Large intestine (tissue), 12 donors: ENCODE results near the gene ICA1. TPM values are rescaled to one million over a fixed set of nuclear protein-coding genes. Genes with fewer than 3 reads are reported as not detected.
"Not testable (repeated sequence)": the region's sequence is repeated elsewhere in the genome, so short reads cannot be mapped to it uniquely, and the experiment has no call there.

ENCODE experiments used
- DNase-seq, 2 donors: peaks; one replicate each; pipeline versions ENCODE4 v3.0.0 to v3.0.0-alpha.2; 2013
- H3K27ac ChIP-seq: one replicate; pipeline ENCODE4 v1.5.1; 2013; ENCODE audit warnings: low read length
- H3K27me3 ChIP-seq: 2 replicates; pipeline ENCODE4 v1.6.1; 2013; ENCODE audit warnings: low read length; ENCODE audit not compliant: control insufficient read depth, insufficient read depth
- H3K36me3 ChIP-seq: 2 replicates; pipeline ENCODE4 v1.6.1; 2013; ENCODE audit warnings: low read length; ENCODE audit not compliant: control insufficient read depth, insufficient read depth
- H3K4me1 ChIP-seq: one replicate; pipeline ENCODE4 v1.6.1; 2013; ENCODE audit warnings: low read length; ENCODE audit not compliant: control insufficient read depth, insufficient read depth
- H3K4me3 ChIP-seq: one replicate; pipeline ENCODE4 v1.5.1; 2013; ENCODE audit warnings: low read length
- H3K9me3 ChIP-seq: one replicate; pipeline ENCODE4 v1.6.1; 2013; ENCODE audit warnings: mild to moderate bottlenecking, low read depth, low read length, moderate library complexity; ENCODE audit not compliant: control insufficient read depth
- WGBS: methylation state at CpG from one replicate; pipeline ENCODE4 v1.1.5; 2013; ENCODE audit warnings: low lambda C conversion rate; ENCODE audit not compliant: insufficient coverage; 5-methylcytosine and 5-hydroxymethylcytosine counted together
- long read RNA-seq, 11 donors: transcript quantifications; one replicate each; lab custom pipeline, GENCODE V29; 2026
- polyA plus RNA-seq: library from polyadenylated mRNA; unstranded; fragments of 120-200 nt; gene quantifications from one replicate; pipeline ENCODE4 v1.2.1, GENCODE V29; 2013

Gene ICA1
- polyA plus RNA-seq = 51.6 TPM
- long read RNA-seq, donor 1, partial matches to known transcripts = 0 of 3 reads
- long read RNA-seq, donor 1, other reads (novel, unspliced or antisense) = 0 of 3 reads
- long read RNA-seq, donor 2, transcript ICA1-207 (14 exons, 2,440 nt) = major isoform, 9 of 42 reads
- long read RNA-seq, donor 2, partial matches to known transcripts = 8 of 42 reads
- long read RNA-seq, donor 2, other reads (novel, unspliced or antisense) = 25 of 42 reads
- long read RNA-seq, donor 3, partial matches to known transcripts = 26 of 70 reads
- long read RNA-seq, donor 3, other reads (novel, unspliced or antisense) = 38 of 70 reads
- long read RNA-seq, donor 4, partial matches to known transcripts = 0 of 1 reads
- long read RNA-seq, donor 4, other reads (novel, unspliced or antisense) = 0 of 1 reads
- long read RNA-seq, donor 5, partial matches to known transcripts = 0 of 6 reads
- long read RNA-seq, donor 5, other reads (novel, unspliced or antisense) = 0 of 6 reads
- long read RNA-seq, donor 6, partial matches to known transcripts = 11 of 12 reads
- long read RNA-seq, donor 6, other reads (novel, unspliced or antisense) = 0 of 12 reads
- long read RNA-seq, donor 7, partial matches to known transcripts = 0 of 6 reads
- long read RNA-seq, donor 7, other reads (novel, unspliced or antisense) = 0 of 6 reads
- long read RNA-seq, donor 8, transcript ICA1-207 (14 exons, 2,440 nt) = major isoform, 5 of 34 reads
- long read RNA-seq, donor 8, partial matches to known transcripts = 9 of 34 reads
- long read RNA-seq, donor 8, other reads (novel, unspliced or antisense) = 16 of 34 reads
- long read RNA-seq, donor 9, partial matches to known transcripts = 9 of 24 reads
- long read RNA-seq, donor 9, other reads (novel, unspliced or antisense) = 9 of 24 reads
- long read RNA-seq, donor 10, partial matches to known transcripts = 6 of 28 reads
- long read RNA-seq, donor 10, other reads (novel, unspliced or antisense) = 16 of 28 reads
- long read RNA-seq, donor 11, partial matches to known transcripts = 0 of 4 reads
- long read RNA-seq, donor 11, other reads (novel, unspliced or antisense) = 0 of 4 reads

DNA sequence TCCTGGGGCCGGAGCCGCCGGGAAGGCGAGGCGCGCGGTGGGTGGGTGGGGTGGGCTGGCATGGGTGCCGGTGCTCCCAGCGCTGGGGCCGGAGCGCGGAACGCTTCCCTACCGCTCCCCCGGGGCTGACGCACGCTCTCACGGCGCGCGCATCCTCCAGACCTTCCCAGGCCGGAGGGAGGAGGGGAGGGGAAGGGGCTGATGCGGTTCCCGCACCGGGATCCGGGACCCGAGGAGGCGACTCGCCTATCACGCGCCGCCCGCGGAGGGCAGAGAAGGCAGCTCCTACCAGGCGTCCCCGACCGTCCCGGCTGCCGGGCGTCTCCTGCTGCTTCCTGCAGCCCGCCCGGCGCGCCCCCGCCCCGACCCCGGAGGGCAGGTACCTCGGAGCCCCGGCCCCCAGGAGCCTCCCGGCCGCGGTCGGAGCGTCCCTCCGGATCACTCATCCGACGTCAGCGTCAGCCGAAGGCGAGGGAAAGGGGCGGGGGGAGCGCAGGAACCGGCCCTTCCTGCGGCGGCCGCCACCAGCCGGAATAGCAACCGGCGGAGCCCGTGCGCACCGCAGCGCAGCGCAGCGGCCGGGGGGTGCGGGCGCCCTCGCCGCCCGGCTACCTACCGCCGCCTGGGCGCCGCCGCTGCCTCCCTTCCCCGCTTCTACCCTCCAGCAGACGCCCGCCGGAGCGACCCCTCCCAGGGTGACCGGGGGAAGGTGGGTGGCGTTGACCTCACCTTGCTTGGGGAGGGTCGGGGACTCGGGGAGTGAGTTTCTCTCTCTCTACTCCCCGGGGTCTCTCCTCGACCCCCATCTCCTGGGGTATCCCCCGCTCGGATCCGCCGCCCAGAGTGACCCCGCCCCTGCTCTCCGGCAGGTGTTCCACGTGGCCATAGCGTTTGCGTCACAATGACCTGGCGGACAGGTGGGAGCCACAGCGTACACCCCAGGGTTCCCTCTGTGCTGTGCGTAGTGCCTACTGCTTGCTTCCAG, at the start of gene ICA1:
TSS of gene ICA1 (minus strand) at position 457 of the 985 bp plus-strand sequence. CDS start 26,241 bp downstream, outside the sequence.
- Histone ChIP-seq H3K27me3 (no peaks in the 10 kb centered on the region), H3K36me3 (no peaks in the 10 kb centered on the region), H3K27ac (peak within 1 kb of the TSS; percentile 82), H3K9me3 (no peaks in the 10 kb centered on the region), H3K4me1 (peaks cover 10% of the 10 kb centered on the region), H3K4me3 (peak within 1 kb of the TSS; percentile 57)
- no CpG with 5 or more reads among the region's 109 CpGs for WGBS
- DNase-seq = peak; percentile 74 to 87

DNA sequence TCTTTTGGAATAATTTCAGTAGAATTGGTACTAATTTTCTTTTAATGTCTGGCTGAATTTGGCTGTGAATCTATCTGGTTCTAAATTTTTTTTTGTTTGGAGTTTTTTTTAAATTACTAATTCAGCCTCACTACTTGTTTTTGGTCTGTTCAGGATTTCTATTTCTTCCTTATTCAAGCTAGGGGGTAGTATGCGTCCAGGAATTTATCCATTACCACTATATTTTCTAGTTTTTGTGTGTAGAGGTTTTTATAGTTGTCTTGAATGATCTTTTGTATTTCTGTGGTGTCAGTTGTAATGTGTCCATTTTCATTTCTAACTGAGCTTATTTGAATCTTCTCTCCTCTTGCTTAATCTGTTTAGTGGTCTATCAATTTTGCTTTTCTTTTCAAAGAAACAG, 48.9 kb upstream of the ICA1 start:
- no peaks in the 10 kb centered on the region for H3K27me3 ChIP-seq
- no CpG with 5 or more reads among the region's 1 CpG for WGBS

DNA sequence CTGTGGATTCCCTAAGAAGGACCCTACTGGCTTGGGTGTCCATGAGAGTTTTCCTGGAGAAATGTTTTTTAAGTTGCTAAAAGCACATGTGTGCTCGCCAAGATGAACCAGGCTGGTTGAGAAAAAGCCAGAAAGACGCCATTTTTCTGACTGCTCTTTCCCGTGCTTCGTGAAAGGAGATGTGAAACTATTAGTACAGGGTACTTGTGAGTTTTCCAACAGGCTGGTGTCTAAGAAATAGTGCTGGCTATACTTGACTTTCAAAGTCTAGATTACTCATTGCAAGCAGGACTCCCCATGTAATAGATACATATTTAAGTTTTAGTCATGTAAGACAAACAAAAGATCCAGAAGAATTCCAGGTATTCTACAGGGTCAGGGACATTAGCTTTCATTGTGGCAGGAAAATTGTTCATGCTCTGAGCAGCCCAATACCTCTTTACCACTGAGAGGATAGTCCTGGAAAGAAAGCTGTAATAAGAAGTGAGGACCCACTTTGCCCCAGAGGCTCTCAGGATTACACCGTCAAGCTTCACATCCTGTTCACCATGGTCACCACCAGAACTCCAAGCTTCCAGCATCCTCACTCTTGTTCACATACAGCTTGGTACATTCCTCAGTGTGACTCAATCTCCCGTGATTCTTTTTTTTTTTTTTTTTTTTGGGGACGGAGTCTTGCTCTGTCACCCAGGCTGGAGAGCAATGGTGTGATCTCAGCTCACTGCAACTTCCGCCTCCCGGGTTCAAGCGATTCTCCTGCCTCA, 43.8 kb upstream of the ICA1 start:
- no peak overlapping the region for H3K4me3 ChIP-seq
- H3K27ac ChIP-seq = no peak overlapping the region
- no CpG with 5 or more reads among the region's 10 CpGs for WGBS
- no peaks in the 10 kb centered on the region for H3K36me3 ChIP-seq
- no peak for DNase-seq
- no peaks in the 10 kb centered on the region for H3K9me3 ChIP-seq
- H3K27me3 ChIP-seq = no peaks in the 10 kb centered on the region
- no peaks in the 10 kb centered on the region for H3K4me1 ChIP-seq

More for the DNA sequence above, 48.9 kb upstream of the ICA1 start:
- Histone ChIP-seq H3K9me3 (no peaks in the 10 kb centered on the region), H3K4me3 (no peak overlapping the region), H3K27ac (no peak overlapping the region), H3K4me1 (no peaks in the 10 kb centered on the region), H3K36me3 (no peaks in the 10 kb centered on the region)
- DNase-seq = no peak

DNA sequence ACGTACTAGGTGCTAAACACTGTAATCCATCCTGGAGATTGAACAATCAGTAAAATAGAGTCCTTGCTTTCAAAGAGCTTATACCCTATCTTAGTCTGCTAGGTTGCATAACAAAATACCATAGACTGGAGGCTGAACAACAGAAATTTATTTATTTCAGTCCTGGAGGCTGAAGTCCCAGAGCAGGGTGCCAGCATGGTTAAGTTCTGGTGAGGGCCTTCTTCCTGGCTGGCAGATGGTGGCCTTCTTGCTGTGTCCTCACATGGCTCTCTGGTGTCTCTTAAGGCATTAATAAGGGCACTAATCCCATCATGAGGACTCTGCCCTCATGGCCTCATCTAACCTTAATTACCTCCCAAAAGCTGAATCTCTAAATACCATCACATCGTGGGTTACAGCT, 43.1 kb upstream of the ICA1 start:
- H3K9me3 ChIP-seq = no peaks in the 10 kb centered on the region
- no peak for DNase-seq
- H3K4me1 ChIP-seq = no peaks in the 10 kb centered on the region
- H3K36me3 ChIP-seq = no peaks in the 10 kb centered on the region
- H3K27me3 ChIP-seq = no peaks in the 10 kb centered on the region
- H3K4me3 ChIP-seq = no peak overlapping the region
- whole genome bisulfite sequencing = no CpG with 5 or more reads among the region's 2 CpGs
- no peak overlapping the region for H3K27ac ChIP-seq

DNA sequence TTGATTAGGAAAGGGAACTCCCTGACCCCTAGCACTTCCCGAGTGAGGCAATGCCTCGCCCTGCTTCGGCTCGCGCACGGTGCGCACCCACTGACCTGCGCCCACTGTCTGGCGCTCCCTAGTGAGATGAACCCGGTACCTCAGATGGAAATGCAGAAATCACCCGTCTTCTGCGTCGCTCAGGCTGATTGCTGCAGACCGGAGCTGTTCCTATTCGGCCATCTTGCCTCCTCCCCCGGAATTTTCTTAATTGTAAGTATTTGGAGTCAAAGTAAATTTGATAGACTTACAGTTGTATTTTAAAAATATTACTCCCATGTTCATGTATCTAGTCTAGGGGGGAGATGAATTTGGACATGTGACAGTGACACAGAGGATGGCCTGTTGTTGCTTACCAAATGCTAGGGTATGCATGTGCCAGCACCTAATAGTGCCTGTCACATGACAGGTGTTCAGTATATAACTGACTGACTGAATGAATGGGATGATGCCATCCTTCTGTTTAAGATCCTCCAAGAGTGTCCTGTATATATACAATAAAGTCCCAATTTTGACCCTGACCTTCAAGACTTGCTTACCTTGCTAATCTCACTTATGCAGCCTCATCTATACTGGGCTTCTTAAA, 42.0 kb upstream of the ICA1 start:
- no peak for DNase-seq
- Histone ChIP-seq H3K36me3 (no peaks in the 10 kb centered on the region), H3K9me3 (no peaks in the 10 kb centered on the region), H3K27ac (no peak overlapping the region), H3K27me3 (no peaks in the 10 kb centered on the region), H3K4me1 (no peaks in the 10 kb centered on the region), H3K4me3 (no peak overlapping the region)
- WGBS = no CpG with 5 or more reads among the region's 16 CpGs

DNA sequence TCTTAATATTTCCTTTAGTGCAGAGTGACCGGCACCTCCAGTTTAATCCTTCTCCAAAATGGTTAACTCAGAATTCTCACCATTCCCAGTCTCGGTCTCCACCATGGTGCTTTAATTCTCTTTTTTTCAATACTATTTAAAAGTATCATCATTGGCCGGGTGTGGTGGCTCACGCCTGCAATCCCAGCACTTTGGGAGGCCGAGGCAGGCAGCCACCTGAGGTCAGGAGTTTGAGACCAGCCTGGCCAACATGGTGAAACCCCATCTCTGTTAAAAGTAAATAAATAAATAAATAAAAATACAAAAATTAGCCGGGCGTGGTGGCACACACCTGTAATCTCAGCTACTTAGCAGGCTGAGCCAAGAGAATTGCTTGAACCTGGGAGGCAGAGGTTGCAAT, 35.1 kb upstream of the ICA1 start:
- H3K9me3 ChIP-seq, H3K27ac ChIP-seq, H3K27me3 ChIP-seq, DNase-seq, H3K4me1 ChIP-seq, H3K36me3 ChIP-seq, H3K4me3 ChIP-seq: not testable (repeated sequence)
- 100% methylated on average over 1 of the region's 7 CpGs for WGBS

DNA sequence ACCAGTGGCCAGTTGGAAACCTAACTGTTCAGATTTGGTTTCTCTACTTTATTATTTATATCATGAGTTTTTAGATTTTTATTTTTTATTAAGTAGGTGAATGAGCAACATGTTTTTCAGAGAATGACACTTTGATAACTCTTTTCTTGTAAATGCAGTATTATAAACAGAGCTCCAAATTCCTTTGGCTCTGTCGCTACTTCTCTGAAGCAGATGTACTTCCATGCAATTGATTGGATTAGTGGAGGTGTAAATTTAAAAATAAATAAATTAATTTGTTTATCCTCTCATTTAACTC, 34.3 kb upstream of the ICA1 start:
- 83% methylated on average over 1 of the region's 1 CpG for WGBS
- Histone ChIP-seq H3K4me3 (no peak overlapping the region), H3K27me3 (no peaks in the 10 kb centered on the region), H3K4me1 (peaks cover 9% of the 10 kb centered on the region), H3K27ac (no peak overlapping the region), H3K9me3 (no peaks in the 10 kb centered on the region), H3K36me3 (no peaks in the 10 kb centered on the region)
- DNase-seq = no peak

DNA sequence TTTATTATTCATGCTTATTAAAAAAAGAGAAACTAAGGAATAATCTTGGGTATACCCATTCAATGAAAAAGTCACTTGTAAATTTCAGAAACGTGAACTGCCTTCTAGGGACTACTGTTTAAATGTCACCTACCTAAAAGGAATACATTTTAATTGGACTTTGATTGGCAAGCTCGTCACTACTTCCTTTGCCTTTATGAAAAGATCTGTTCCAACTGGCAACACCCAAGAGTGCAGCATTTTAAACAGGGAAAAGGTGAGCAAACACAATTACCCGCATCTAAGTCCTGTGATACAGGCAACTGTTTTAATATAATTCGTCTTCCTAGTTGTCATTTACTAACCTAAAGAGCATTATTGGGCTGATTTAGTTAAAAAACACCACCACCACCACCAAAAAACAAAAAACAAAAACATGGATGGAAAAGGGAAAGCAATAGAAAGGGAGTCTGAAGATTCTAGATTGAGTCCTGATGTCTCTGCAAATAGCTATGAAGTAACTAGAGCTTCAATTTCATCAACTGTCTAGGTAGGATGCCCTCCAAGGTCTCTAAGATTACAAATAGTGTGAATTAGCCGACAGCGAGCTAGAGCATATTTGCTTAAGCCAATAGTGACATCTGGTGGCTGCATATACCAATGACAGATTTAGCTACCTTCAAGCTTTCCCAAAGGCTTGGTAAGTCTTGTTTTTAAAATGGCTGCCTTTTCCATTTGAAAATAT, 33.8 kb upstream of the ICA1 start:
- Histone ChIP-seq H3K9me3 (no peaks in the 10 kb centered on the region), H3K4me3 (no peak overlapping the region), H3K27ac (no peak overlapping the region), H3K36me3 (no peaks in the 10 kb centered on the region), H3K27me3 (no peaks in the 10 kb centered on the region), H3K4me1 (peaks cover 11% of the 10 kb centered on the region)
- 71% methylated on average over 1 of the region's 6 CpGs for WGBS
- peak; percentile 73 to 76 for DNase-seq
